Measurements from ENCODE around the gene ELK4. TPM values are rescaled to one million over a fixed set of nuclear protein-coding genes. Genes with fewer than 3 reads are reported as not detected.

ELK4 gene
- total and polyA plus RNA-seq, 2 of the 13 experiments (the other 11 are each of a cell fraction or from before 2014, with no cell fraction given): 8.3 to 13.1 TPM

DNA sequence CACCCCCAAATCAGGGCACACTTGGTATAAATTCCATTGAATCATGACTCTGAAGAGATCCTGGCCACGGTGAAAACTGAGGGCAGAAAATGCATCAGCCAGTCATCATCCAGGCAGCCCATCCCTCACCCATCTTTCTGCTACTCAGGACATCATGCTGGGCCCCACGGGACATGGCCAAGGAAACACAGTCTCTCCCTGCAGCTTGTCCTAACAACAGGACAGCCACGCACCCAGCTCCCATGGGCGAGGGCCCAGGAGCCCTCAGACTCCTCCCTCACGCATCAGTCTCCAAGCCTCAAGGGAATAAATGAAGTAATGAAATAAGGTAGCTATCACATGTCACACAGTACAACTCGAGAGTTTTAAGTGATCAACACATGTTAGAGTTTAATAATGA lies 37.8 kb downstream of the ELK4 start:
- in situ Hi-C loops (cut with HindIII; ENCODE audit: extremely low pct_ligation_motif_present, low pct_unique_long_range_greater_than_20kb): loop anchor here (5.0 kb wide), 3 partner anchors 38 to 123 kb away; partner anchors contain the start of gene ELK4

More for the DNA sequence above, 37.8 kb downstream of the ELK4 start:
- Histone ChIP-seq H3K9me3 (ENCODE audit: low read length) (no peaks in the 10 kb centered on the region), H3K4me1 (ENCODE audit: insufficient read depth, low read length) (peaks cover 29% of the 10 kb centered on the region), H3K4me2 (ENCODE audit: low read depth, low read length) (no peak overlapping the region), H4K20me1 (ENCODE audit: insufficient read depth, low read length) (no peaks in the 10 kb centered on the region), H3K79me2 (ENCODE audit: insufficient read depth, low read length) (no peaks in the 10 kb centered on the region), H3K36me3 (replicated peaks in 1 of 2; ENCODE audit: control insufficient read depth in 1 of 2, insufficient read depth in 2 of 2, low read length in 2 of 2) (0 out of 5 replicates have a peak, but pooled peaks cover 0 to 4% of the 10 kb centered on the region in 2 experiments), H3K4me3 (replicated peaks in 1 of 3; ENCODE audit: insufficient read depth in 1 of 3, low read depth in 2 of 3, low read length in 3 of 3) (no peak overlapping the region), H2AFZ (ENCODE audit: low read length) (no peak overlapping the region), H3K27ac (ENCODE audit: extremely low read length, insufficient read depth, low read length) (no peak overlapping the region), H3K27me3 (ENCODE audit: control insufficient read depth in 1 of 2, insufficient read depth in 2 of 2, low read length in 2 of 2) (0 out of 5 replicates have a peak, but pooled peaks cover 0 to 3% of the 10 kb centered on the region in 2 experiments), H3K9ac (ENCODE audit: insufficient read depth, low read depth, low read length) (no peak overlapping the region)
- no peak for ATAC-seq
- intact Hi-C loops (cut with micrococcal nuclease; ENCODE audit: unreplicated experiment): loop anchor here (2.0 kb wide), 1 partner anchor 117 kb away; no protein-coding TSS in a partner anchor
- ChIA-PET POLR2A (interaction anchor here (3.3 kb wide), 1 partner anchor 37 kb away, joined by 14 read pairs; the partner anchor contains the start of gene ELK4), CTCF (ENCODE audit: low intra/inter-chr PET ratio, low total read pairs) (no interaction called here)
- WGBS (ENCODE audit: low lambda C conversion rate): 69% methylated on average over 6 of the region's 6 CpGs
- TF ChIP-seq, protein P1, sequence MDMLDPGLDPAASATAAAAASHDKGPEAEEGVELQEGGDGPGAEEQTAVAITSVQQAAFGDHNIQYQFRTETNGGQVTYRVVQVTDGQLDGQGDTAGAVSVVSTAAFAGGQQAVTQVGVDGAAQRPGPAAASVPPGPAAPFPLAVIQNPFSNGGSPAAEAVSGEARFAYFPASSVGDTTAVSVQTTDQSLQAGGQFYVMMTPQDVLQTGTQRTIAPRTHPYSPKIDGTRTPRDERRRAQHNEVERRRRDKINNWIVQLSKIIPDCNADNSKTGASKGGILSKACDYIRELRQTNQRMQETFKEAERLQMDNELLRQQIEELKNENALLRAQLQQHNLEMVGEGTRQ (IDR thresholded peaks at IDR 0.05; ENCODE audit: low read depth, low read length): no peak
- TF ChIP-seq, protein P1 (CRISPR knock-in tag; IDR thresholded peaks at IDR 0.05; ENCODE audit: borderline replicate concordance): no peak
- no peak for TF ChIP-seq POGZ (CRISPR knock-in tag; IDR thresholded peaks at IDR 0.05)
- no peak for TF ChIP-seq ZNF678 (CRISPR knock-in tag; IDR thresholded peaks at IDR 0.05)
- TF ChIP-seq, protein P2, sequence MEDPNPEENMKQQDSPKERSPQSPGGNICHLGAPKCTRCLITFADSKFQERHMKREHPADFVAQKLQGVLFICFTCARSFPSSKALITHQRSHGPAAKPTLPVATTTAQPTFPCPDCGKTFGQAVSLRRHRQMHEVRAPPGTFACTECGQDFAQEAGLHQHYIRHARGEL (CRISPR knock-in tag; IDR thresholded peaks at IDR 0.05): no peak
- TF ChIP-seq, protein P3, sequence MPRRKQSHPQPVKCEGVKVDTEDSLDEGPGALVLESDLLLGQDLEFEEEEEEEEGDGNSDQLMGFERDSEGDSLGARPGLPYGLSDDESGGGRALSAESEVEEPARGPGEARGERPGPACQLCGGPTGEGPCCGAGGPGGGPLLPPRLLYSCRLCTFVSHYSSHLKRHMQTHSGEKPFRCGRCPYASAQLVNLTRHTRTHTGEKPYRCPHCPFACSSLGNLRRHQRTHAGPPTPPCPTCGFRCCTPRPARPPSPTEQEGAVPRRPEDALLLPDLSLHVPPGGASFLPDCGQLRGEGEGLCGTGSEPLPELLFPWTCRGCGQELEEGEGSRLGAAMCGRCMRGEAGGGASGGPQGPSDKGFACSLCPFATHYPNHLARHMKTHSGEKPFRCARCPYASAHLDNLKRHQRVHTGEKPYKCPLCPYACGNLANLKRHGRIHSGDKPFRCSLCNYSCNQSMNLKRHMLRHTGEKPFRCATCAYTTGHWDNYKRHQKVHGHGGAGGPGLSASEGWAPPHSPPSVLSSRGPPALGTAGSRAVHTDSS (CRISPR knock-in tag; conservative IDR thresholded peaks at IDR 0.05): no peak
- TF ChIP-seq MEIS2 (CRISPR knock-in tag; IDR thresholded peaks at IDR 0.05): no peak
- TF ChIP-seq, protein P4, sequence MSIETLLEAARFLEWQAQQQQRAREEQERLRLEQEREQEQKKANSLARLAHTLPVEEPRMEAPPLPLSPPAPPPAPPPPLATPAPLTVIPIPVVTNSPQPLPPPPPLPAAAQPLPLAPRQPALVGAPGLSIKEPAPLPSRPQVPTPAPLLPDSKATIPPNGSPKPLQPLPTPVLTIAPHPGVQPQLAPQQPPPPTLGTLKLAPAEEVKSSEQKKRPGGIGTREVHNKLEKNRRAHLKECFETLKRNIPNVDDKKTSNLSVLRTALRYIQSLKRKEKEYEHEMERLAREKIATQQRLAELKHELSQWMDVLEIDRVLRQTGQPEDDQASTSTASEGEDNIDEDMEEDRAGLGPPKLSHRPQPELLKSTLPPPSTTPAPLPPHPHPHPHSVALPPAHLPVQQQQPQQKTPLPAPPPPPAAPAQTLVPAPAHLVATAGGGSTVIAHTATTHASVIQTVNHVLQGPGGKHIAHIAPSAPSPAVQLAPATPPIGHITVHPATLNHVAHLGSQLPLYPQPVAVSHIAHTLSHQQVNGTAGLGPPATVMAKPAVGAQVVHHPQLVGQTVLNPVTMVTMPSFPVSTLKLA (IDR thresholded peaks at IDR 0.05): peak; percentile 39
- no peak for FAIRE-seq
- BruUV-seq (replicated peaks): no TSS peak
- no peak for DNase-seq (ENCODE audit: low spot score)
